ENCODE measurements around the gene SYT1.

- no peak for TF ChIP-seq CHD1 (IDR thresholded peaks at IDR 0.05; ENCODE audit: low read depth, low read length)
- TF ChIP-seq, protein P1, sequence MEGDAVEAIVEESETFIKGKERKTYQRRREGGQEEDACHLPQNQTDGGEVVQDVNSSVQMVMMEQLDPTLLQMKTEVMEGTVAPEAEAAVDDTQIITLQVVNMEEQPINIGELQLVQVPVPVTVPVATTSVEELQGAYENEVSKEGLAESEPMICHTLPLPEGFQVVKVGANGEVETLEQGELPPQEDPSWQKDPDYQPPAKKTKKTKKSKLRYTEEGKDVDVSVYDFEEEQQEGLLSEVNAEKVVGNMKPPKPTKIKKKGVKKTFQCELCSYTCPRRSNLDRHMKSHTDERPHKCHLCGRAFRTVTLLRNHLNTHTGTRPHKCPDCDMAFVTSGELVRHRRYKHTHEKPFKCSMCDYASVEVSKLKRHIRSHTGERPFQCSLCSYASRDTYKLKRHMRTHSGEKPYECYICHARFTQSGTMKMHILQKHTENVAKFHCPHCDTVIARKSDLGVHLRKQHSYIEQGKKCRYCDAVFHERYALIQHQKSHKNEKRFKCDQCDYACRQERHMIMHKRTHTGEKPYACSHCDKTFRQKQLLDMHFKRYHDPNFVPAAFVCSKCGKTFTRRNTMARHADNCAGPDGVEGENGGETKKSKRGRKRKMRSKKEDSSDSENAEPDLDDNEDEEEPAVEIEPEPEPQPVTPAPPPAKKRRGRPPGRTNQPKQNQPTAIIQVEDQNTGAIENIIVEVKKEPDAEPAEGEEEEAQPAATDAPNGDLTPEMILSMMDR (conservative IDR thresholded peaks at IDR 0.05; ENCODE audit: low read depth, low read length): no peak
- no peak for TF ChIP-seq RFX5 (IDR thresholded peaks at IDR 0.05; ENCODE audit: low read depth, low read length)
- no peak for TF ChIP-seq POLR2A (IDR thresholded peaks at IDR 0.05; ENCODE audit: low read depth, low read length)
- TF ChIP-seq RCOR1 (IDR thresholded peaks at IDR 0.05; ENCODE audit: insufficient replicate concordance, low read length): no peak
- TF ChIP-seq, protein P2, sequence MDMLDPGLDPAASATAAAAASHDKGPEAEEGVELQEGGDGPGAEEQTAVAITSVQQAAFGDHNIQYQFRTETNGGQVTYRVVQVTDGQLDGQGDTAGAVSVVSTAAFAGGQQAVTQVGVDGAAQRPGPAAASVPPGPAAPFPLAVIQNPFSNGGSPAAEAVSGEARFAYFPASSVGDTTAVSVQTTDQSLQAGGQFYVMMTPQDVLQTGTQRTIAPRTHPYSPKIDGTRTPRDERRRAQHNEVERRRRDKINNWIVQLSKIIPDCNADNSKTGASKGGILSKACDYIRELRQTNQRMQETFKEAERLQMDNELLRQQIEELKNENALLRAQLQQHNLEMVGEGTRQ (IDR thresholded peaks at IDR 0.05; ENCODE audit: low read depth, low read length): no peak
- no peak for TF ChIP-seq CEBPB (IDR thresholded peaks at IDR 0.05; ENCODE audit: low read depth, low read length)
- TF ChIP-seq RAD21 (IDR thresholded peaks at IDR 0.05; ENCODE audit: low read length): no peak
- TF ChIP-seq MAFK (IDR thresholded peaks at IDR 0.05; ENCODE audit: low read depth, low read length): no peak
- no peak for TF ChIP-seq ELK1 (IDR thresholded peaks at IDR 0.05; ENCODE audit: borderline replicate concordance, low read depth, low read length)
- TF ChIP-seq MAZ (IDR thresholded peaks at IDR 0.05; ENCODE audit: borderline replicate concordance, low read depth, low read length): no peak
Observed at GRCh38 chr12:79156846-79157463, 292.4 kb downstream of the SYT1 start.
